HCT116 (cell line): ENCODE results near the gene ING3. TPM values are rescaled to one million over a fixed set of nuclear protein-coding genes. Genes with fewer than 3 reads are reported as not detected.

Source experiments
- ATAC-seq: fragments of 200-7000 bp; cut with Tn5 transposase; 2 replicates; pipeline ENCODE4 v1.9.1; 2020; ENCODE audit warnings: mild to moderate bottlenecking, moderate library complexity
- BruUV-seq: library from RNA; stranded (reverse); fragments of 400-500 nt; replicated peaks from 2 replicates; lab custom pipeline; 2021; lab: Mats Ljungman, UMichigan
- CTCF ChIA-PET: fragments of 300-600 bp; sonication (Branson Sonifier 250); formaldehyde crosslinking; loops from one replicate; lab custom pipeline; 2021; ENCODE audit warnings: antibody characterized with exemption; lab: Charles Lee
- POLR2A ChIA-PET: fragments of 300-600, 350-600 bp; sonication (Branson Sonifier 250); formaldehyde crosslinking; loops from one replicate; lab custom pipeline; 2021; ENCODE audit warnings: antibody characterized with exemption; lab: Charles Lee
- RAD21 ChIA-PET, 2 experiments: fragments of 300-600 bp; sonication (Branson Sonifier 250); formaldehyde crosslinking; loops; one replicate each; lab custom pipeline; 2023; ENCODE audit warnings: low total read pairs in 2 of 2; ENCODE audit not compliant: uncharacterized antibody in 2 of 2, unreplicated experiment in 2 of 2, low non-redundant PET in 1 of 2; lab: Charles Lee
- DNase-seq: peaks from one replicate; pipeline ENCODE4 v3.0.0-alpha.2; 2010; ENCODE audit warnings: low read depth, low spot score
- H2AFZ ChIP-seq: fragments of 200-600 bp; shearing (Covaris generic), sonication (generic); 2 replicates; pipeline ENCODE4 v1.6.1; 2017; ENCODE audit warnings: low read depth, mixed run types, mixed read lengths, antibody characterized with exemption, low read length; ENCODE audit not compliant: poor library complexity, severe bottlenecking
- H3K27ac ChIP-seq: 2 replicates; pipeline ENCODE4 v1.5.1; 2012; ENCODE audit warnings: low read depth, low read length
- H3K27me3 ChIP-seq: fragments of 200-600 bp; sonication (generic); 2 replicates; pipeline ENCODE4 v1.6.1; 2016; ENCODE audit warnings: mixed run types, low read length, mixed read lengths; ENCODE audit not compliant: insufficient read depth
- H3K36me3 ChIP-seq, 2 experiments: fragments of 200-500 bp in 1 of 2; fragments of 200-600 bp in 1 of 2; sonication (Bioruptor generic) in 1 of 2; sonication (generic) in 1 of 2; 2 replicates each; pipeline versions ENCODE4 v1.5.1 to v1.6.1; 2014 to 2016; ENCODE audit warnings: low read length in 2 of 2, inconsistent platforms in 1 of 2, mixed read lengths in 1 of 2, mixed run types in 1 of 2; ENCODE audit not compliant: insufficient read depth in 2 of 2, control insufficient read depth in 1 of 2
- H3K4me1 ChIP-seq, 2 experiments: fragments of 200-600 bp in 1 of 2; sonication (generic) in 1 of 2; 2 replicates each; pipeline versions ENCODE4 v1.5.1 to v1.6.1; 2012 to 2017; ENCODE audit warnings: low read length in 2 of 2, inconsistent platforms in 1 of 2, mild to moderate bottlenecking in 1 of 2, mixed read lengths in 1 of 2, mixed run types in 1 of 2, moderate library complexity in 1 of 2; ENCODE audit not compliant: insufficient read depth in 2 of 2, control insufficient read depth in 1 of 2
- H3K4me2 ChIP-seq: fragments of 200-600 bp; sonication (generic); 2 replicates; pipeline ENCODE4 v1.6.1; 2017; ENCODE audit warnings: mixed run types, low read length, mixed read lengths
- H3K4me3 ChIP-seq, 2 experiments: fragments of 200-600 bp in 1 of 2; sonication (generic) in 1 of 2; replicated peaks in 1 of 2; 2 replicates each; pipeline ENCODE4 v1.5.1; 2011 to 2016; ENCODE audit warnings: low read length in 2 of 2, control low read depth in 1 of 2, low read depth in 1 of 2, mild to moderate bottlenecking in 1 of 2, mixed read lengths in 1 of 2, mixed run types in 1 of 2
- H3K79me2 ChIP-seq: fragments of 200-600 bp; sonication (generic); 2 replicates; pipeline ENCODE4 v1.6.1; 2017; ENCODE audit warnings: mild to moderate bottlenecking, mixed run types, low read length, moderate library complexity, mixed read lengths; ENCODE audit not compliant: insufficient read depth
- H3K9ac ChIP-seq: fragments of 200-600 bp; sonication (generic); 2 replicates; pipeline ENCODE4 v1.6.1; 2016; ENCODE audit warnings: low read length, mixed read lengths
- H3K9me2 ChIP-seq: fragments of 200-600 bp; sonication (generic), shearing (Covaris generic); 2 replicates; pipeline ENCODE4 v1.6.1; 2017; ENCODE audit warnings: mixed run types, mild to moderate bottlenecking, moderate library complexity; ENCODE audit not compliant: insufficient read depth
- H3K9me3 ChIP-seq, 2 experiments: fragments of 200-500 bp in 1 of 2; fragments of 200-600 bp in 1 of 2; sonication (Bioruptor generic) in 1 of 2; sonication (generic) in 1 of 2; 2 replicates each; pipeline ENCODE4 v1.6.1; 2014 to 2017; ENCODE audit warnings: low read length in 2 of 2, mixed read lengths in 2 of 2, inconsistent platforms in 1 of 2, low read depth in 1 of 2, mild to moderate bottlenecking in 1 of 2, mixed run types in 1 of 2, moderate library complexity in 1 of 2; ENCODE audit not compliant: control insufficient read depth in 1 of 2, insufficient read depth in 1 of 2
- H4K20me1 ChIP-seq: fragments of 200-600 bp; sonication (generic), shearing (Covaris generic); 2 replicates; pipeline ENCODE4 v1.6.1; 2017; ENCODE audit warnings: mixed run types, mild to moderate bottlenecking, moderate library complexity; ENCODE audit not compliant: insufficient read depth
- EGR1 ChIP-seq: IDR thresholded peaks from 2 replicates; pipeline ENCODE4 v1.6.1; 2012; ENCODE audit warnings: low read depth
- ELF1 ChIP-seq: IDR thresholded peaks from 2 replicates; pipeline ENCODE4 v1.6.1; 2012; ENCODE audit warnings: low read depth, borderline replicate concordance
- EZH2 ChIP-seq: fragments of 200-600 bp; sonication (generic); IDR thresholded peaks from 2 replicates; pipeline ENCODE4 v1.6.1; 2017; ENCODE audit warnings: antibody characterized with exemption, mixed run types
- FOSL1 ChIP-seq: IDR thresholded peaks from 2 replicates; pipeline ENCODE4 v1.6.1; 2012; ENCODE audit warnings: low read depth
- JUND ChIP-seq: IDR thresholded peaks from 2 replicates; pipeline ENCODE4 v1.6.1; 2012
- POLR2AphosphoS5 ChIP-seq: IDR thresholded peaks from 2 replicates; pipeline ENCODE4 v1.6.1; 2011; ENCODE audit warnings: mild to moderate bottlenecking, low read depth, low read length, moderate library complexity
- SIN3A ChIP-seq: IDR thresholded peaks from 2 replicates; pipeline ENCODE4 v1.6.1; 2012; ENCODE audit warnings: low read depth
- SP1 ChIP-seq: IDR thresholded peaks from 2 replicates; pipeline ENCODE4 v1.6.1; 2012; ENCODE audit warnings: low read depth
- ZNF274 ChIP-seq: fragments of 200-500 bp; sonication (Bioruptor generic); IDR thresholded peaks from 2 replicates; pipeline ENCODE4 v1.6.1; 2014; ENCODE audit warnings: mild to moderate bottlenecking, low read depth, low read length, inconsistent platforms
- intact Hi-C: fragments of 100-400 bp; cut with micrococcal nuclease; formaldehyde crosslinking; loops from 2 replicates; pipeline ENCODE4 v1.10.0; 2022
- total RNA-seq: library from RNA; stranded (reverse); gene quantifications from one replicate; pipeline ENCODE4 v1.2.1, GENCODE V29; 2021; ENCODE audit not compliant: unreplicated experiment
- TF ChIP-seq, protein P1 (sequence below): IDR thresholded peaks from 2 replicates; pipeline ENCODE4 v1.6.1; 2012
- TF ChIP-seq, protein P2 (sequence below): IDR thresholded peaks from 2 replicates; pipeline ENCODE4 v1.6.1; 2012
- TF ChIP-seq, protein P3 (sequence below), 3 experiments: fragments of 200-600 bp in 1 of 3; sonication (generic) in 1 of 3; IDR thresholded peaks in 2 of 3; conservative IDR thresholded peaks in 1 of 3; 2 replicates each; pipeline ENCODE4 v1.5.1; 2012 to 2017; ENCODE audit warnings: low read depth in 2 of 3, low read length in 2 of 3, antibody characterized with exemption in 1 of 3, borderline replicate concordance in 1 of 3, control low read depth in 1 of 3, mild to moderate bottlenecking in 1 of 3, mixed read lengths in 1 of 3, mixed run types in 1 of 3, moderate library complexity in 1 of 3; ENCODE audit not compliant: insufficient read depth in 1 of 3

ING3 gene
- total RNA-seq, 1 experiment from 2014 or later: 16.2 TPM

DNA sequence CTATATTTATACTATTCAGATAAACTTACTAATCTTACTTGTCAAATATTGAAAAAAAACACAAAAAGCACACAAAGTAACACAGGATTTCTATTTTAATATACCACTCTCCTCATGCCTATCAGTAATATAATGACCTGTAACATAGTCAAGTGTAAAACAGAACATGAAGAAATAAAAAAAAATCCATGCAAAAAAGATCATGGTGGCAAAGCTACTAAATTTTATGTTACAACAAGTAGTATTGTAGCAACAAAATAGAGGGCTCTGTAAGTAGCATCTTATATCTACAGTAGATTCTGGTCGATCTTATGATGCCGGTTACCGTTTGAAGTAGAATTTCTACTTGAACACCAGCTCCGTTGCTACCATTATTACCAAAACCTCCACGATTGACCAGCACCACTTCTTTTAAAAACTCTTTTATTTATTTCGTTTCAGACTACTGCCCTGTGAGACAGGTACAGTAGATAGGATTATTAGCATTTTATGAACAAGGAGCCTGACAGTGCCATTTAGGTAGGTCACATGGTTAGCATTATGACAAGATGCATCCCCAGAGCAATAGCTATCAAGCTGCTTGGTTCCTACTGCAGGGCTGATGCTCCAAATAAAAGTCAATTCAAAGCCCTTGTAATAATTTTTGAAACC lies 40.0 kb downstream of the ING3 start:
- H3K4me2 ChIP-seq: no peak overlapping the region
- no peaks in the 10 kb centered on the region for H3K36me3 ChIP-seq
- intact Hi-C loops: no loop called here
- H3K27ac ChIP-seq: no peak overlapping the region
- H3K27me3 ChIP-seq: no peaks in the 10 kb centered on the region
- H2AFZ ChIP-seq: no peak overlapping the region
- BruUV-seq: no TSS peak
- ChIA-PET CTCF (no interaction called here), POLR2A (no interaction called here), RAD21 (no interaction called here)
- no peak overlapping the region for H3K9ac ChIP-seq
- TF ChIP-seq, protein P1, sequence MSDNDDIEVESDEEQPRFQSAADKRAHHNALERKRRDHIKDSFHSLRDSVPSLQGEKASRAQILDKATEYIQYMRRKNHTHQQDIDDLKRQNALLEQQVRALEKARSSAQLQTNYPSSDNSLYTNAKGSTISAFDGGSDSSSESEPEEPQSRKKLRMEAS: no peak
- TF ChIP-seq, protein P2, sequence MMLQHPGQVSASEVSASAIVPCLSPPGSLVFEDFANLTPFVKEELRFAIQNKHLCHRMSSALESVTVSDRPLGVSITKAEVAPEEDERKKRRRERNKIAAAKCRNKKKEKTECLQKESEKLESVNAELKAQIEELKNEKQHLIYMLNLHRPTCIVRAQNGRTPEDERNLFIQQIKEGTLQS: no peak
- TF ChIP-seq ZNF274: no peak
- no peak for TF ChIP-seq FOSL1
- TF ChIP-seq ELF1: no peak
- TF ChIP-seq POLR2AphosphoS5: no peak
- TF ChIP-seq JUND: no peak
- no peak for TF ChIP-seq EZH2
- TF ChIP-seq, protein P3, sequence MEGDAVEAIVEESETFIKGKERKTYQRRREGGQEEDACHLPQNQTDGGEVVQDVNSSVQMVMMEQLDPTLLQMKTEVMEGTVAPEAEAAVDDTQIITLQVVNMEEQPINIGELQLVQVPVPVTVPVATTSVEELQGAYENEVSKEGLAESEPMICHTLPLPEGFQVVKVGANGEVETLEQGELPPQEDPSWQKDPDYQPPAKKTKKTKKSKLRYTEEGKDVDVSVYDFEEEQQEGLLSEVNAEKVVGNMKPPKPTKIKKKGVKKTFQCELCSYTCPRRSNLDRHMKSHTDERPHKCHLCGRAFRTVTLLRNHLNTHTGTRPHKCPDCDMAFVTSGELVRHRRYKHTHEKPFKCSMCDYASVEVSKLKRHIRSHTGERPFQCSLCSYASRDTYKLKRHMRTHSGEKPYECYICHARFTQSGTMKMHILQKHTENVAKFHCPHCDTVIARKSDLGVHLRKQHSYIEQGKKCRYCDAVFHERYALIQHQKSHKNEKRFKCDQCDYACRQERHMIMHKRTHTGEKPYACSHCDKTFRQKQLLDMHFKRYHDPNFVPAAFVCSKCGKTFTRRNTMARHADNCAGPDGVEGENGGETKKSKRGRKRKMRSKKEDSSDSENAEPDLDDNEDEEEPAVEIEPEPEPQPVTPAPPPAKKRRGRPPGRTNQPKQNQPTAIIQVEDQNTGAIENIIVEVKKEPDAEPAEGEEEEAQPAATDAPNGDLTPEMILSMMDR (IDR thresholded peaks at IDR 0.05 in 2 of 3, conservative IDR thresholded peaks at IDR 0.05 in 1 of 3; ENCODE audit: borderline replicate concordance in 1 of 3, insufficient read depth in 1 of 3, low read depth in 2 of 3, low read length in 2 of 3): no peak
- no peak for TF ChIP-seq SIN3A
- TF ChIP-seq SP1: no peak
- no peak for TF ChIP-seq EGR1
- no peak overlapping the region for H3K4me3 ChIP-seq
- no peaks in the 10 kb centered on the region for H3K79me2 ChIP-seq
- no peaks in the 10 kb centered on the region for H3K9me3 ChIP-seq
- ATAC-seq (no peak), DNase-seq (no peak)
- H4K20me1 ChIP-seq: no peaks in the 10 kb centered on the region
- H3K9me2 ChIP-seq: no peaks in the 10 kb centered on the region
- peaks cover 0 to 15% of the 10 kb centered on the region in 2 experiments; a peak in 1 of 4 replicates for H3K4me1 ChIP-seq
